Measurements from ENCODE around the gene HDAC9. TPM values are rescaled to one million over a fixed set of nuclear protein-coding genes. Genes with fewer than 3 reads are reported as not detected.

HDAC9 gene
- total RNA-seq, 2 donors from 2014 or later: 1.5 to 4.0 TPM

- H3K4me3 Mint-ChIP-seq: no peak overlapping the region
- H3K27ac Mint-ChIP-seq: no peak overlapping the region
- H3K4me1 Mint-ChIP-seq: no peaks in the 10 kb centered on the region
- Histone ChIP-seq H3K4me1 (ENCODE audit: control insufficient read depth, insufficient read depth, low read length) (no peaks in the 10 kb centered on the region), H3K27me3 (ENCODE audit: control insufficient read depth, insufficient read depth, low read length, poor library complexity, severe bottlenecking) (no peaks in the 10 kb centered on the region), H3K4me3 (ENCODE audit: low read length) (no peak overlapping the region), H3K36me3 (ENCODE audit: control insufficient read depth, insufficient read depth, low read length) (no peaks in the 10 kb centered on the region), H3K9ac (ENCODE audit: extremely low read depth, low read length, poor library complexity, severe bottlenecking) (no peak overlapping the region), H3K27ac (ENCODE audit: low read depth, low read length) (no peak overlapping the region), H3K9me3 (ENCODE audit: control insufficient read depth, low read length) (no peaks in the 10 kb centered on the region)
- WGBS, 2 experiments (ENCODE audit: insufficient coverage in 1 of 2, insufficient read length in 1 of 2): 88 to 100% methylated on average over 1 of the region's 1 CpG
- no peaks in the 10 kb centered on the region for H3K27me3 Mint-ChIP-seq (ENCODE audit: insufficient read depth)
- DNase-seq: no peak
- H3K36me3 Mint-ChIP-seq (ENCODE audit: low read depth): no peaks in the 10 kb centered on the region
- no peak for TF ChIP-seq CTCF (conservative IDR thresholded peaks at IDR 0.05)
- H3K9me3 Mint-ChIP-seq: peaks cover 15% of the 10 kb centered on the region
These were observed 379.3 kb downstream of the HDAC9 start for GRCh38 chr7:18874880-18875279.

GRCh38 chr7:18877874-18878273 is 382.3 kb downstream of the HDAC9 start:
- H3K9me3 ChIP-seq (ENCODE audit: control insufficient read depth, low read length): no peaks in the 10 kb centered on the region
- H3K4me1 ChIP-seq (ENCODE audit: control insufficient read depth, insufficient read depth, low read length): no peaks in the 10 kb centered on the region
- no peaks in the 10 kb centered on the region for H3K27me3 ChIP-seq (ENCODE audit: control insufficient read depth, insufficient read depth, low read length, poor library complexity, severe bottlenecking)
- H3K27ac ChIP-seq (ENCODE audit: low read depth, low read length): no peak overlapping the region
- no peaks in the 10 kb centered on the region for H3K36me3 ChIP-seq (ENCODE audit: control insufficient read depth, insufficient read depth, low read length)
- H3K27ac Mint-ChIP-seq: no peak overlapping the region
- no peak for DNase-seq
- no peaks in the 10 kb centered on the region for H3K36me3 Mint-ChIP-seq (ENCODE audit: low read depth)
- no peaks in the 10 kb centered on the region for H3K4me1 Mint-ChIP-seq
- H3K9ac ChIP-seq (ENCODE audit: extremely low read depth, low read length, poor library complexity, severe bottlenecking): no peak overlapping the region
- H3K9me3 Mint-ChIP-seq: peaks cover 15% of the 10 kb centered on the region
- TF ChIP-seq CTCF (conservative IDR thresholded peaks at IDR 0.05): no peak
- no peaks in the 10 kb centered on the region for H3K27me3 Mint-ChIP-seq (ENCODE audit: insufficient read depth)
- no peak overlapping the region for H3K4me3 ChIP-seq (ENCODE audit: low read length)
- 88 to 100% methylated on average over 1 to 3 of the region's 3 CpGs for WGBS, 2 experiments (ENCODE audit: insufficient coverage in 1 of 2, insufficient read length in 1 of 2)
- H3K4me3 Mint-ChIP-seq: no peak overlapping the region

- Histone ChIP-seq H3K27me3 (ENCODE audit: control insufficient read depth, insufficient read depth, low read length, poor library complexity, severe bottlenecking) (no peaks in the 10 kb centered on the region), H3K4me1 (ENCODE audit: control insufficient read depth, insufficient read depth, low read length) (peaks cover 2% of the 10 kb centered on the region), H3K9ac (ENCODE audit: extremely low read depth, low read length, poor library complexity, severe bottlenecking) (no peak overlapping the region), H3K4me3 (ENCODE audit: low read length) (no peak overlapping the region), H3K9me3 (ENCODE audit: control insufficient read depth, low read length) (no peaks in the 10 kb centered on the region), H3K27ac (ENCODE audit: low read depth, low read length) (no peak overlapping the region), H3K36me3 (ENCODE audit: control insufficient read depth, insufficient read depth, low read length) (no peaks in the 10 kb centered on the region)
- H3K4me3 Mint-ChIP-seq: no peak overlapping the region
- TF ChIP-seq CTCF (conservative IDR thresholded peaks at IDR 0.05): no peak
- no peaks in the 10 kb centered on the region for H3K27me3 Mint-ChIP-seq (ENCODE audit: insufficient read depth)
- H3K27ac Mint-ChIP-seq: no peak overlapping the region
- 92 to 95% methylated on average over 2 to 4 of the region's 4 CpGs for WGBS, 2 experiments (ENCODE audit: insufficient coverage in 1 of 2, insufficient read length in 1 of 2)
- peaks cover 4% of the 10 kb centered on the region for H3K4me1 Mint-ChIP-seq
- DNase-seq: no peak
- no peaks in the 10 kb centered on the region for H3K36me3 Mint-ChIP-seq (ENCODE audit: low read depth)
- no peaks in the 10 kb centered on the region for H3K9me3 Mint-ChIP-seq
These were observed 391.3 kb downstream of the HDAC9 start for GRCh38 chr7:18886832-18887231.
